Panc1 (cell line): ENCODE results near the gene ELL2. TPM values are rescaled to one million over a fixed set of nuclear protein-coding genes. Genes with fewer than 3 reads are reported as not detected.

Experiments used
- ATAC-seq: fragments of 200-7000 bp; cut with Tn5 transposase; 2 replicates; pipeline ENCODE4 v1.9.1; 2020; ENCODE audit warnings: mild to moderate bottlenecking, moderate library complexity
- BruUV-seq: library from RNA; stranded (reverse); fragments of 400-500 nt; replicated peaks from 2 replicates; lab custom pipeline; 2021; lab: Mats Ljungman, UMichigan
- CTCF ChIA-PET: fragments of 300-600 bp; sonication (Branson Sonifier 250); formaldehyde crosslinking; loops from one replicate; lab custom pipeline; 2022; ENCODE audit warnings: antibody characterized with exemption; lab: Charles Lee
- POLR2A ChIA-PET: fragments of 300-600 bp; sonication (Branson Sonifier 250); formaldehyde crosslinking; loops from one replicate; lab custom pipeline; 2022; ENCODE audit warnings: antibody characterized with exemption; lab: Charles Lee
- DNase-seq: peaks from one replicate; pipeline ENCODE4 v3.0.0-alpha.2; 2010; ENCODE audit warnings: low read depth, low spot score
- H3K27ac ChIP-seq: 2 replicates; pipeline ENCODE4 v1.5.1; 2011; ENCODE audit warnings: mild to moderate bottlenecking, low read length, inconsistent platforms
- H3K27me3 ChIP-seq: fragments of 200-500 bp; sonication (Bioruptor generic); 2 replicates; pipeline ENCODE4 v1.6.0; 2014; ENCODE audit warnings: low read length, inconsistent platforms; ENCODE audit not compliant: control insufficient read depth, insufficient read depth
- H3K36me3 ChIP-seq: fragments of 200-500 bp; sonication (Bioruptor generic); 2 replicates; pipeline ENCODE4 v1.5.1; 2014; ENCODE audit warnings: inconsistent platforms, mild to moderate bottlenecking, low read length, moderate library complexity; ENCODE audit not compliant: control insufficient read depth, insufficient read depth
- H3K4me1 ChIP-seq: 2 replicates; pipeline ENCODE4 v1.5.1; 2011; ENCODE audit warnings: inconsistent platforms, mild to moderate bottlenecking, low read length, moderate library complexity; ENCODE audit not compliant: control insufficient read depth, insufficient read depth
- H3K4me3 ChIP-seq, 2 experiments: 2 replicates each; pipeline ENCODE4 v1.5.1; 2011 to 2012; ENCODE audit warnings: low read depth in 2 of 2, low read length in 2 of 2, mild to moderate bottlenecking in 2 of 2, inconsistent platforms in 1 of 2, moderate library complexity in 1 of 2
- H3K9me3 ChIP-seq: fragments of 200-500 bp; sonication (Bioruptor generic); 2 replicates; pipeline ENCODE4 v1.5.1; 2014; ENCODE audit warnings: low read depth, mild to moderate bottlenecking, inconsistent platforms, low read length, moderate library complexity; ENCODE audit not compliant: control insufficient read depth, insufficient read depth
- CTCF ChIP-seq: fragments of 450-650 bp; IDR thresholded peaks from 2 replicates; pipeline ENCODE4 v1.5.1; 2017; ENCODE audit warnings: mild to moderate bottlenecking
- POLR2AphosphoS5 ChIP-seq: IDR thresholded peaks from 2 replicates; pipeline ENCODE4 v1.6.1; 2012; ENCODE audit warnings: mild to moderate bottlenecking, low read depth, low read length, moderate library complexity
- REST ChIP-seq, 2 experiments: IDR thresholded peaks; 2 replicates each; pipeline ENCODE4 v1.6.1; 2011 to 2012; ENCODE audit warnings: low read depth in 2 of 2, control low read depth in 1 of 2, low read length in 1 of 2, mild to moderate bottlenecking in 1 of 2, moderate library complexity in 1 of 2; ENCODE audit not compliant: insufficient read depth in 1 of 2
- SIN3A ChIP-seq: IDR thresholded peaks from 2 replicates; pipeline ENCODE4 v1.6.1; 2012; ENCODE audit warnings: low read depth, mild to moderate bottlenecking, low read length, moderate library complexity, borderline replicate concordance; ENCODE audit not compliant: insufficient read depth
- TCF7L2 ChIP-seq: IDR thresholded peaks from 2 replicates; pipeline ENCODE4 v1.6.1; 2011; ENCODE audit warnings: mild to moderate bottlenecking, low read depth, low read length, inconsistent platforms
- in situ Hi-C: cut with HindIII; loops from 2 replicates; pipeline ENCODE4 v1.10.0; 2016; ENCODE audit warnings: low sequenced_read_pairs, low pct_unique_long_range_greater_than_20kb
- intact Hi-C: fragments of 100-400 bp; cut with micrococcal nuclease; formaldehyde crosslinking; loops from one replicate; pipeline ENCODE4 v1.10.0; 2022; ENCODE audit not compliant: unreplicated experiment
- total RNA-seq: library from RNA; stranded (reverse); gene quantifications from one replicate; pipeline ENCODE4 v1.2.1, GENCODE V29; 2021; ENCODE audit not compliant: unreplicated experiment

Gene ELL2
- total RNA-seq, 1 experiment from 2014 or later = 68.5 TPM

- Histone ChIP-seq H3K27me3 (no peaks in the 10 kb centered on the region), H3K4me1 (peaks cover 10% of the 10 kb centered on the region), H3K36me3 (no peaks in the 10 kb centered on the region), H3K4me3 (no peak overlapping the region), H3K27ac (no peak overlapping the region), H3K9me3 (no peaks in the 10 kb centered on the region)
- DNase-seq (no peak), ATAC-seq (no peak)
- CTCF ChIA-PET = no interaction called here
- TF ChIP-seq SIN3A = no peak
- intact Hi-C loops = no loop called here
- in situ Hi-C loops = no loop called here
- POLR2A ChIA-PET = no interaction called here
- no TSS peak for BruUV-seq
These were observed 23.3 kb downstream of the ELL2 start for GRCh38 chr5:95938347-95938746.

GRCh38 chr5:95937607-95938152 lies 24.0 kb downstream of the ELL2 start:
- Histone ChIP-seq H3K9me3 (no peaks in the 10 kb centered on the region), H3K36me3 (no peaks in the 10 kb centered on the region), H3K4me1 (peaks cover 10% of the 10 kb centered on the region), H3K27ac (no peak overlapping the region), H3K4me3 (no peak overlapping the region), H3K27me3 (no peaks in the 10 kb centered on the region)
- DNase-seq (no peak), ATAC-seq (no peak)
- TF ChIP-seq CTCF (no peak), REST (IDR thresholded peaks at IDR 0.05; ENCODE audit: insufficient read depth in 1 of 2, low read depth in 2 of 2, low read length in 1 of 2) (no peak), TCF7L2 (no peak)
- intact Hi-C loops (no loop called here), in situ Hi-C loops (no loop called here)
- ChIA-PET POLR2A (no interaction called here), CTCF (no interaction called here)
- BruUV-seq = no TSS peak

- Histone ChIP-seq H3K27me3 (no peaks in the 10 kb centered on the region), H3K36me3 (no peaks in the 10 kb centered on the region; the same call in 1 of the 2 replicates), H3K4me3 (no peak overlapping the region), H3K4me1 (peaks cover 13% of the 10 kb centered on the region), H3K27ac (no peak overlapping the region), H3K9me3 (no peaks in the 10 kb centered on the region)
- in situ Hi-C loops (no loop called here), intact Hi-C loops (no loop called here)
- BruUV-seq = no TSS peak
- TF ChIP-seq SIN3A (no peak), REST (IDR thresholded peaks at IDR 0.05; ENCODE audit: insufficient read depth in 1 of 2, low read depth in 2 of 2, low read length in 1 of 2) (no peak), POLR2AphosphoS5 (no peak), TCF7L2 (no peak), CTCF (no peak)
- ATAC-seq (no peak), DNase-seq (no peak)
- CTCF ChIA-PET = no interaction called here
- POLR2A ChIA-PET = interaction anchor here (0.5 to 0.6 kb wide), 2 partner anchors 29 to 1127 kb away, joined by 3 read pairs; no protein-coding TSS in a partner anchor
These were observed 24.7 kb downstream of the ELL2 start for GRCh38 chr5:95936812-95937397.
